ENCODE measurements around the gene NCOR2.
A peak's percentile ranks its signal among the peaks of the same experiment; 100 is the strongest.

The NCOR2 gene

GRCh38 chr12:124577986-124578385 lies 10.6 kb upstream of the NCOR2 start:
- DNase-seq, result no peak

- DNase-seq, result no peak
Observed at GRCh38 chr12:124577374-124577773, 10.0 kb upstream of the NCOR2 start.

GRCh38 chr12:124576061-124576650 lies 8.7 kb upstream of the NCOR2 start:
- DNase-seq, result no peak

GRCh38 chr12:124573839-124574786 lies 6.7 kb upstream of the NCOR2 start:
- no peak for DNase-seq

GRCh38 chr12:124571556-124571955 lies 4.1 kb upstream of the NCOR2 start:
- DNase-seq, result no peak

GRCh38 chr12:124570810-124571209 lies 3.4 kb upstream of the NCOR2 start:
- no peak for DNase-seq

GRCh38 chr12:124569375-124570148 lies 2.1 kb upstream of the NCOR2 start:
- DNase-seq, result no peak

GRCh38 chr12:124568431-124569374 lies 1.3 kb upstream of the NCOR2 start:
- DNase-seq, result peak in 36 of 56 donors; percentile 18 to 73 (median 48)

GRCh38 chr12:124567673-124568373 lies 411 bp upstream of the NCOR2 start:
- peak in 55 of 56 donors; percentile 31 to 92 (median 85) for DNase-seq

- peak in 54 of 56 donors; percentile 39 to 89 (median 77) for DNase-seq
Observed at GRCh38 chr12:124566161-124566996, 1.0 kb downstream of the NCOR2 start.

GRCh38 chr12:124565656-124566160 lies 1.7 kb downstream of the NCOR2 start:
- DNase-seq, result no peak

- DNase-seq, result peak in 40 of 56 donors; percentile 21 to 77 (median 44)
Observed at GRCh38 chr12:124564971-124565491, 2.4 kb downstream of the NCOR2 start.

- peak in 16 of 56 donors; percentile 15 to 70 (median 30) for DNase-seq
Observed at GRCh38 chr12:124564232-124564958, 3.0 kb downstream of the NCOR2 start.

- no peak for DNase-seq
Observed at GRCh38 chr12:124563809-124564208, 3.6 kb downstream of the NCOR2 start.

GRCh38 chr12:124563401-124563800 lies 4.0 kb downstream of the NCOR2 start:
- no peak for DNase-seq

- DNase-seq, result no peak
Observed at GRCh38 chr12:124562796-124563181, 4.6 kb downstream of the NCOR2 start.

- no peak for DNase-seq
Observed at GRCh38 chr12:124562018-124562795, 5.2 kb downstream of the NCOR2 start.
